Thyroid gland (tissue), 4 donors: ENCODE results near the gene WFDC9.

ENCODE experiments used
- POLR2A ChIP-seq, 2 donors: fragments of 450-650 bp; IDR thresholded peaks; one replicate each; pipeline ENCODE4 v1.6.1; 2017; ENCODE audit warnings: antibody characterized with exemption in 2 of 2, mild to moderate bottlenecking in 2 of 2, moderate library complexity in 1 of 2
- TF ChIP-seq, protein P1 (sequence below), 6 experiments: fragments of 200-600 bp in 3 of 6; fragments of 450-650 bp in 3 of 6; sonication (generic) in 3 of 6; IDR thresholded peaks; one replicate each; pipeline ENCODE4 v1.5.1; 2016 to 2019; ENCODE audit warnings: antibody characterized with exemption in 6 of 6, mild to moderate bottlenecking in 2 of 6, inconsistent platforms in 1 of 6, moderate library complexity in 1 of 6

DNA sequence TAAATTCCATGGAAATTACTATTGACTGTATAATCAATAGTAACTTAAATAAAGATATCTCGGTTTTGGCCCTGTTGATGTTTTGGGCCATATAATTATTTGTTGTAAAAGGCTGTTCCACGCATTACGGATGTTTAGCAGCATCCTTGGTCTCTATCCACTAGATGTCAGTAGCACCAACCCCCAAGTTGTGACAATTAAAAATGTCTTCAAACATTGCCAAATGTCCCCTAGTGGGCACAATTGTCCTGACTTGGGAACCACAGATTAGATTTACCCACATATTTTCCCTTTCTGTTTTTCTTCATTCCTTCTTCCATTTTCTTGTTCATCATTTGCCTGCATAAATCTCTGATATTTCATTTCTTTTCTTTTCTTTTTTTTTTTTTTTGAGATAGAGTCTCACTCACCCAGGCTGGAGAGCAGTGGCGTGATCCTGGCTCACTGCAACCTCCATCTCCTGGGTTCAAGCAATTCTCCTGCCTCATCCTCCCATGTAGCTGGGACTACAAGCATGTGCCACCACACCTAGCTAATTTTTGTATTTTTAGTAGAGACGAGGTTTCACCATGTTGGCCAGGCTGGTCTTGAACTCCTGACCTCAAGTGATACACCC, 38.4 kb downstream of the WFDC9 start:
- TF ChIP-seq, protein P1, sequence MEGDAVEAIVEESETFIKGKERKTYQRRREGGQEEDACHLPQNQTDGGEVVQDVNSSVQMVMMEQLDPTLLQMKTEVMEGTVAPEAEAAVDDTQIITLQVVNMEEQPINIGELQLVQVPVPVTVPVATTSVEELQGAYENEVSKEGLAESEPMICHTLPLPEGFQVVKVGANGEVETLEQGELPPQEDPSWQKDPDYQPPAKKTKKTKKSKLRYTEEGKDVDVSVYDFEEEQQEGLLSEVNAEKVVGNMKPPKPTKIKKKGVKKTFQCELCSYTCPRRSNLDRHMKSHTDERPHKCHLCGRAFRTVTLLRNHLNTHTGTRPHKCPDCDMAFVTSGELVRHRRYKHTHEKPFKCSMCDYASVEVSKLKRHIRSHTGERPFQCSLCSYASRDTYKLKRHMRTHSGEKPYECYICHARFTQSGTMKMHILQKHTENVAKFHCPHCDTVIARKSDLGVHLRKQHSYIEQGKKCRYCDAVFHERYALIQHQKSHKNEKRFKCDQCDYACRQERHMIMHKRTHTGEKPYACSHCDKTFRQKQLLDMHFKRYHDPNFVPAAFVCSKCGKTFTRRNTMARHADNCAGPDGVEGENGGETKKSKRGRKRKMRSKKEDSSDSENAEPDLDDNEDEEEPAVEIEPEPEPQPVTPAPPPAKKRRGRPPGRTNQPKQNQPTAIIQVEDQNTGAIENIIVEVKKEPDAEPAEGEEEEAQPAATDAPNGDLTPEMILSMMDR (IDR thresholded peaks at IDR 0.05) = peak in 5 of 6 experiments; percentile 22 to 75 (median 52)
- no peak for TF ChIP-seq POLR2A (IDR thresholded peaks at IDR 0.05)
